SK-N-SH treated with all-trans-retinoic acid at 6 μM for 48 hours (cell line): ENCODE results near the gene TEAD4.

ENCODE experiments used
- ESRRG ChIP-seq: fragments of 250-450 bp; sonication (Bioruptor Pico); IDR thresholded peaks from 2 replicates; pipeline ENCODE4 v1.6.1; 2021; ENCODE audit warnings: mild to moderate bottlenecking
- PPARA ChIP-seq: fragments of 250-450 bp; sonication (Bioruptor Pico); IDR thresholded peaks from 2 replicates; pipeline ENCODE4 v1.5.0; 2020; ENCODE audit warnings: mild to moderate bottlenecking, borderline replicate concordance
- SNAI2 ChIP-seq: fragments of 250-450 bp; sonication (Bioruptor Pico); IDR thresholded peaks from 2 replicates; pipeline ENCODE4 v1.5.0; 2020; ENCODE audit warnings: mild to moderate bottlenecking, moderate library complexity
- ZC3H10 ChIP-seq: fragments of 250-450 bp; sonication (Bioruptor Pico); IDR thresholded peaks from 2 replicates; pipeline ENCODE4 v1.5.1; 2021; ENCODE audit warnings: mild to moderate bottlenecking, moderate library complexity
- TF ChIP-seq, protein P1 (sequence below): fragments of 250-450 bp; sonication (Bioruptor Pico); IDR thresholded peaks from 2 replicates; pipeline ENCODE4 v1.8.0; 2021; ENCODE audit warnings: low read depth, mild to moderate bottlenecking, moderate library complexity, borderline replicate concordance
- TF ChIP-seq, protein P2 (sequence below): fragments of 250-450 bp; sonication (Bioruptor Pico); IDR thresholded peaks from 2 replicates; pipeline ENCODE4 v1.5.1; 2020; ENCODE audit warnings: low read depth, mild to moderate bottlenecking, moderate library complexity
- TF ChIP-seq, protein P3 (sequence below): fragments of 250-450 bp; sonication (Bioruptor Pico); IDR thresholded peaks from 2 replicates; pipeline ENCODE4 v1.5.0; 2020; ENCODE audit warnings: mild to moderate bottlenecking, moderate library complexity

DNA sequence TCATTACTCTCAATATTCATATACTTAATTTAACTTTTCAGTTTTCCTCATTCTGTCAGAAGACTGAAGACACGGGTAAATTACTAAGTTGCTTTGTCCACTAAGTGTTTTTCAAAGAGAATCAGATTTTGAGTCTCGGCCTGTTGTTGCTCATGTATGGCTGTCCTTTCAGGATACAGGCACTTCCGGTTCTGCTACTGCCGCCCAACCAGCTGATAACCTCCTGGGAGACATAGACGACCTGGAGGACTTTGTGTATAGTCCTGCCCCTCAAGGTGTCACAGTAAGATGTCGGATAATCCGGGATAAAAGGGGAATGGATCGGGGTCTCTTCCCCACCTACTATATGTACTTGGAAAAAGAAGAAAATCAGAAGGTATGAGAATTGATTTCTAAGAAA lies 28.3 kb upstream of the TEAD4 start:
- TF ChIP-seq, protein P1, sequence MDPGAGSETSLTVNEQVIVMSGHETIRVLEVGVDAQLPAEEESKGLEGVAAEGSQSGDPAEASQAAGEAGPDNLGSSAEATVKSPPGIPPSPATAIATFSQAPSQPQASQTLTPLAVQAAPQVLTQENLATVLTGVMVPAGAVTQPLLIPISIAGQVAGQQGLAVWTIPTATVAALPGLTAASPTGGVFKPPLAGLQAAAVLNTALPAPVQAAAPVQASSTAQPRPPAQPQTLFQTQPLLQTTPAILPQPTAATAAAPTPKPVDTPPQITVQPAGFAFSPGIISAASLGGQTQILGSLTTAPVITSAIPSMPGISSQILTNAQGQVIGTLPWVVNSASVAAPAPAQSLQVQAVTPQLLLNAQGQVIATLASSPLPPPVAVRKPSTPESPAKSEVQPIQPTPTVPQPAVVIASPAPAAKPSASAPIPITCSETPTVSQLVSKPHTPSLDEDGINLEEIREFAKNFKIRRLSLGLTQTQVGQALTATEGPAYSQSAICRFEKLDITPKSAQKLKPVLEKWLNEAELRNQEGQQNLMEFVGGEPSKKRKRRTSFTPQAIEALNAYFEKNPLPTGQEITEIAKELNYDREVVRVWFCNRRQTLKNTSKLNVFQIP (CRISPR knock-in tag), result no peak
- TF ChIP-seq, protein P2, sequence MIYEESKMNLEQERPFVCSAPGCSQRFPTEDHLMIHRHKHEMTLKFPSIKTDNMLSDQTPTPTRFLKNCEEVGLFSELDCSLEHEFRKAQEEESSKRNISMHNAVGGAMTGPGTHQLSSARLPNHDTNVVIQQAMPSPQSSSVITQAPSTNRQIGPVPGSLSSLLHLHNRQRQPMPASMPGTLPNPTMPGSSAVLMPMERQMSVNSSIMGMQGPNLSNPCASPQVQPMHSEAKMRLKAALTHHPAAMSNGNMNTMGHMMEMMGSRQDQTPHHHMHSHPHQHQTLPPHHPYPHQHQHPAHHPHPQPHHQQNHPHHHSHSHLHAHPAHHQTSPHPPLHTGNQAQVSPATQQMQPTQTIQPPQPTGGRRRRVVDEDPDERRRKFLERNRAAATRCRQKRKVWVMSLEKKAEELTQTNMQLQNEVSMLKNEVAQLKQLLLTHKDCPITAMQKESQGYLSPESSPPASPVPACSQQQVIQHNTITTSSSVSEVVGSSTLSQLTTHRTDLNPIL (CRISPR knock-in tag), result no peak
- no peak for TF ChIP-seq ZC3H10 (CRISPR knock-in tag)
- TF ChIP-seq, protein P3, sequence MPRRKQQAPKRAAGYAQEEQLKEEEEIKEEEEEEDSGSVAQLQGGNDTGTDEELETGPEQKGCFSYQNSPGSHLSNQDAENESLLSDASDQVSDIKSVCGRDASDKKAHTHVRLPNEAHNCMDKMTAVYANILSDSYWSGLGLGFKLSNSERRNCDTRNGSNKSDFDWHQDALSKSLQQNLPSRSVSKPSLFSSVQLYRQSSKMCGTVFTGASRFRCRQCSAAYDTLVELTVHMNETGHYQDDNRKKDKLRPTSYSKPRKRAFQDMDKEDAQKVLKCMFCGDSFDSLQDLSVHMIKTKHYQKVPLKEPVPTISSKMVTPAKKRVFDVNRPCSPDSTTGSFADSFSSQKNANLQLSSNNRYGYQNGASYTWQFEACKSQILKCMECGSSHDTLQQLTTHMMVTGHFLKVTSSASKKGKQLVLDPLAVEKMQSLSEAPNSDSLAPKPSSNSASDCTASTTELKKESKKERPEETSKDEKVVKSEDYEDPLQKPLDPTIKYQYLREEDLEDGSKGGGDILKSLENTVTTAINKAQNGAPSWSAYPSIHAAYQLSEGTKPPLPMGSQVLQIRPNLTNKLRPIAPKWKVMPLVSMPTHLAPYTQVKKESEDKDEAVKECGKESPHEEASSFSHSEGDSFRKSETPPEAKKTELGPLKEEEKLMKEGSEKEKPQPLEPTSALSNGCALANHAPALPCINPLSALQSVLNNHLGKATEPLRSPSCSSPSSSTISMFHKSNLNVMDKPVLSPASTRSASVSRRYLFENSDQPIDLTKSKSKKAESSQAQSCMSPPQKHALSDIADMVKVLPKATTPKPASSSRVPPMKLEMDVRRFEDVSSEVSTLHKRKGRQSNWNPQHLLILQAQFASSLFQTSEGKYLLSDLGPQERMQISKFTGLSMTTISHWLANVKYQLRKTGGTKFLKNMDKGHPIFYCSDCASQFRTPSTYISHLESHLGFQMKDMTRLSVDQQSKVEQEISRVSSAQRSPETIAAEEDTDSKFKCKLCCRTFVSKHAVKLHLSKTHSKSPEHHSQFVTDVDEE (CRISPR knock-in tag), result no peak
- TF ChIP-seq SNAI2 (CRISPR knock-in tag), result no peak
- TF ChIP-seq ESRRG (CRISPR knock-in tag), result no peak
- TF ChIP-seq PPARA, result no peak
